GM19455 (cell line): Measurements from ENCODE around the gene TSEN2.
"Not testable (repeated sequence)": the region's sequence is repeated elsewhere in the genome, so short reads cannot be mapped to it uniquely, and the experiment has no call there.

Experiments
- ATAC-seq: cut with Tn5 transposase; IDR thresholded peaks from one replicate; pipeline ENCODE4 v1.9.1; 2021; ENCODE audit not compliant: unreplicated experiment

The TSEN2 gene

DNA sequence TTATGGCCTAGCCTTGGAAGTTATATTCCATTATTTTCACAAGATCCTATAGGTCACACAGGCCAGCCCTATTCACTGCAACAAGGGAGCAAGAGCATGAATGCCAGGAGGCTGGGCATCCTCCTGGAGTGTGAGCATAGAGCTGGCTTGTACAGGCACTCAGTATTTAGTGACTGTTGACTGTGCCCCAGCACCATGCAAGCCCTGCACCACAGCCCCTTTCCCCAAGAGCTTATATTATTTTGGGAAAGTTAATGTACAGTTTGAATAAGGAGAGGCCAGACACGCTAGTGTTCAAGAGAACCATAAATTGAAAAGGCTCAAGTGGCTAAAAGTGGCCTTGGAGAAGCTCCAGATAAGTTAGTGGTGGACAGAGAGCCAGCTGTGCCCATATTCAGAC lies 32.3 kb upstream of the TSEN2 start:
- no peak for ATAC-seq

GRCh38 chr3:12452361-12453330 lies 31.6 kb upstream of the TSEN2 start:
- no peak for ATAC-seq

DNA sequence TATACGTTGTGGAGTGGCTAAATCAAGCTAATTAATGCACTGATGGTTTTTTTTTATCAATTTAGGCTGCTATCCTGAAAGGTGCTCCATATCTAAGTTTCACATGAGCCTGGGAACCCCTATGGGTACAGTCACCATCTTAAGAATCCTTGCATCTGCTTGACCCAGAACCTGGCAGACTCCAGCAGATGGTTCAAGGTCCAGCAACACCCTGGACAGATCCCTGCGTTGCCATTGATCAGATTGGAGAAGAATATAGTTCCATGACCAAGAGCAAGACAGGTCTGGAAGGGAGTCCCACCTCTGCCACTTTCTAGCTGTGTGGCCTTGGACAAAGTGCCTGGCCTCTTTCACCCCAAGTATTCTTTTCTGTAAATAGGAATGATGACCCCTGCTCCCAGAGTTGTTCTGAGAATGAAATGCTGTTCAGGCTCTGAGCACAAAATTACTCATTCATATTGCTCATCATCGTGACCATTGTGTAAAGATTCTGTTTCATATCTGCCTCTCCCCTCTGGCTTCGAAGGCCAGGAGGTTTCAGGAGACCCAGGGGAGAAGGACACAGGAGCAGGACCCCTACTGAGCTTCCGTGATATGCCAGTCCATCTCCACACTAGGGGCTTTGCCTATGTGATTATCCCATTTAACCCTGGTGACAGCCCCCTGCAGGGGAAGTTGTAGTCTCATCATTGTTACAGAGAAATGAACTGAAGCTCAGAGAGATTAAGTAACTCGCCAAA lies 30.0 kb upstream of the TSEN2 start:
- no peak for ATAC-seq

DNA sequence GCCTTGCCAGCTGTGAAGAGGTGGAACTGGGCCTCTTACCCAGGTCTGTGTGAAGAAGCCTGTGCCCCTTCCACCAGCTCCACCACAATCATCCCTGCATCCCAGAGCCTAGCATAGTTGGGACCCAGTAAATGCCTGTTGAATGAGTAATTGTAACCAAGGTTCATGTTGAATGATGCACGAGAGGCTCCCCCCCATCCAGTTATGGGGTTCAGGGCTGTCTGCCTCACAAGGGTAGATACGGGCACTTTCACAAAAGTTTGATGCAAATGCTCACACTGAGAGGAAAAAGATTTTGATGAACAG lies 29.5 kb upstream of the TSEN2 start:
- ATAC-seq, result no peak

- no peak for ATAC-seq
Observed at GRCh38 chr3:12455740-12456139, 28.5 kb upstream of the TSEN2 start.

DNA sequence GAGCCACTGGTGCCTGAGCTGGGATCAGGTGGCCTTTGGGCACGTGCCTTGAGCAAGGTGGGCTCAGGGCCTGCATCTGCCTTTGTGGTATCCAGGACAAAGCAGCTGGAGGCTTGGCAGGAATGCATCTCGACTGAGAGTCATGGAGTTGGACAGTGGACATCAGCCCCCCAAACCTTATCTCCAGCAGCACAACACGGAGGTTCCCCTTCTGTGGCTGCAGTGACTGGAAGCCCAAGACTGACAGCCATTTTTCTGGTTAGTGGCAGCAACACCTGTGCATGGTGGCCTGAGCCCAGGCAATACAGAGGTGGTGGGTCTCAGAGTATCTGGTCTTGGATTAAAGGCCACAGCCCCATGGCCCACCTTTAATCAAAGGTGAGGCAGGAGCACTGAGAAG lies 27.8 kb upstream of the TSEN2 start:
- no peak for ATAC-seq

- ATAC-seq, result not testable (repeated sequence)
Observed at GRCh38 chr3:12457380-12457779, 26.9 kb upstream of the TSEN2 start.

- no peak for ATAC-seq
Observed at GRCh38 chr3:12458901-12459300, 25.4 kb upstream of the TSEN2 start.

GRCh38 chr3:12460127-12460526 lies 24.2 kb upstream of the TSEN2 start:
- no peak for ATAC-seq

- ATAC-seq, result no peak
Observed at GRCh38 chr3:12461097-12461649, 23.1 kb upstream of the TSEN2 start.

DNA sequence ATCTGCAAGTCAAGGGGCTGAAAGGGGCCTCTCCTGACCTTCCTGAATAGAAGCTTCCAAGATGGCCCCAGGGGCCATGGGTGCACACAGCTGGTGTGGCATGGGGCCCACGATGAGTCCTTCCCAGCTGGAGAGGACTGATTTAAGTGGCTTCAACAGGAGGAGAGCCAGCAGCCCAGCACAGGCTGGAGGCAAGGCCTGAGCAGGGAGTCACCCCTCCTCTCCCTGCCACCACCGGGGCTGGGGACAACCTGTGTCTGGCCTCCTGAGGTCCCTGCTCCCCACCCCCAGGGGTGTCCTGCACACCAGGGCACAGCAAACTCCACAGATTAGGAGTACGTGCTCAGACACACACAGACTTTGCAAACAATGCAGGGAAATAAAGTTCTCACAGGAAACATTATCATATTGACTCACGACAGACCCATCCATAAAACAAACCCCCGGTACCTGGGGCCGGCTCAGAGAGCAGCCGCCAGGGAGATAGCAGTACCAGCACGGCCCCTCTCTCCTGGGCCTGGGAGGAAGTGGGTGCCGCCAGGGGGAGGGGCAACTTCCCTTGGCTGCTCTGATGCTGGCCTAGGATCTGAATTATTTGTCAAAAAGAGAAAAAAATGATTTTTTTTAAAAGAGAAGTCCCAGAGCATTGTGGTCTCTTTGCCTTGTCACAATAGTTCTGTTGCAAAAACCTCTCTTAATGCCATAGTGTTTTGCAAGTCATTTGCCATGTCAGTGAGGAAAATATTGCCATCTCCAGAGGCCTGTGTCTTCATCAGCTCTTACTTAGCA lies 21.9 kb upstream of the TSEN2 start:
- no peak for ATAC-seq

GRCh38 chr3:12463686-12464085 lies 20.6 kb upstream of the TSEN2 start:
- no peak for ATAC-seq

DNA sequence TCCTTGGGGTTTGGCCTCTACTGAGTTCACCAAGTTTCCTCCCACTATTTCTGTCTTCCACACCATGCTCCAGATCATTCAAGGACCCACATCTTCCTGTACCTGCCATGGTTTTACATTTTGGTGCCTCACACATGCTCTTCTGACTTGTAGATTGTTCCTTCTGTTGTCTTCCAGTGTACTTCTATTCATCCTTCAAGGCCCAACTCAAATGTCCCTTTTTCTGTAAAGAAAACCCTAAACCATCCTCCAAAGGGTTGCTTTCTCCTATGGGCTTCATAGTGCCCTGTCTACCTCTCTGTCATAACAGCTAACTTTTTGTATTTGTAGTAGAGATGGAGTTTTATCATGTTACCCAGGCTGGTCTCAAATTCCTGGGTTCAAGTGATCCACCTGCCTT lies 20.1 kb upstream of the TSEN2 start:
- ATAC-seq, result no peak

DNA sequence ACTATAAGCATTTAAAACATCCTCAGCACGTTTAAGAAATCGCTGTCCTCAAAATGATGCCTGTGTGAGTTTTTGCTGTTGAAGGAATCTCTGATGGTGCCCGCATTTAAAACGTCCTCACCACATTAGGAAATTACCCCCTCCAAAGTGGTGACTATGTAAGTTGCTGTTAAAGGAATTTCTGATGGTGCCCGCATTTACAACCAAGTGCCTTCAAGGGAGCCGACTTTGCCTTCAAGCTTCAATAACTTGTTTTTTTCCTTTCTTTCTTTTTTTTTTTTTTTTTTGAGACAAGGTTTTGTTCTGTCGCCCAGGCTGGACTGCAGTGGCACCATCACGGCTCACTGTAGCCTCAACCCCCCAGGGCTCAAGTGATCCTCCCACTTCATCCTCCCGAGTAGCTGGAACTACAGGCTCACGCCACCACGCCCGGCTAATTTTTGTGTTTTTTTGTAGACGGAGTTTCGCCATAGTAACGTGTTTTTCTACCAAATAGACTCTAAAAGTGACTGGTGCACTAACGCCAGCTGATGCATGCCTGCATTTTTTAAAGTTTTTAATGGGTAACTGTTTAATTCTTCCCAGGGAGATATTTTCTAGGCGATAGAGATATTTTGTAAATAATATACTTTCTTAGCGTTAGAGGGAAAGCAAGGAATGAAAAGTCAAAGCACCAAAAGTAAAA lies 19.0 kb upstream of the TSEN2 start:
- ATAC-seq, result no peak

GRCh38 chr3:12465836-12466225 lies 18.4 kb upstream of the TSEN2 start:
- no peak for ATAC-seq

DNA sequence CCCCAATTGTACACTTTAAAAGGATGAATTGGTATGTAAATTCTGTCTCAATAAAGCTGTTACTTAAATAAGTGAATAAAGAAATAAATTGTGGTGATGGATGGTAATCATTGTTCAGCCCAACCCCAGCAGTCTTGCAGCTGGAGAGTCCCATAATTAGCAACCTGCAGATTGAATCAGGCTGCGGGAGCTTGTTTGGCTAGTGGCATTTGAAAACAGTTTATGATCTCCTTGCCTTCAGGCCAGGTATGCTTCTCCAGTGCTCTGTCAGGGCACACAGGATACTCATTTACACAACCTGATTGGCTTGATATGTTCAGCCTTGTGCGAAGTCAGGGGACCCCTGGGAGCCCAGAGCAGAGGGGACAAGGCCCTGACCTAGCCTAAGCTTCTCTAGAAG lies 16.5 kb upstream of the TSEN2 start:
- ATAC-seq, result no peak

DNA sequence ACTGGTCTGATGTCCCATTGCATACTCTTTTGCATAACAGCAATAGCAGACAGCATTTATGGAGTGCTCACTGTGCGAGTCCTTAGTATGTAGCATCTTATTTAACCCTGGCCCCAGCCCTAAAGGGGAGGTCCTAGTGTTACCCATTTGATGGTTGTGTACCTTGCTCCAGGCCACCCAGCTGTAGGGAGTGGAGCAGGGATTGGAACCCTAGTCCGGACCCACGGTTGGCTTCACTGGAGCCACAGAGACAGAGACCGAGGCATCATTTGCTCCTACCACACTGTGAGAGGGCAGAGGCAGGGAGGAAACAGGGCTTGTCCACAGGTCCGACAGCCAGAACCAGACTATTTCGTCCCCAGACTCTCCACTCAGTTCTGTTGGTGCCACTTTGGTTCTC lies 16.0 kb upstream of the TSEN2 start:
- ATAC-seq, result no peak

GRCh38 chr3:12468757-12469156 lies 15.5 kb upstream of the TSEN2 start:
- no peak for ATAC-seq

DNA sequence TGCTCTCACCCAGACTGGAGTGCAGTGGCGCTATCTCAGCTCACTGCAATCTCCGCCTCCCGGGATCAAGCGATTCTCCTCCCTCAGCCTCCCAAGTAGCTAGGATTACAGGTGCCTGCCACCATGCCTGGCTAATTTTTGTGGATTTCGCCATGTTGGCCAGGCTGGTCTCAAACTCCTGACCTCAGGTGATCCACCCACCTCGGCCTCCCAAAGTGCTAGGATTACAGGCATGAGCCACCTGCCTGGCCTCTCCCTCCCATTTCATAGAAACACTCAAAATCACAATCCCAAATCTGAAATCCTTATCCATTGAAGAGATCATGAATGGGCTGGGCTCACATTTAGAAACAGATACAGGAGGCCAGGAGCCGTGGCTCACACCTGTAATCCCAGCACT lies 15.1 kb upstream of the TSEN2 start:
- not testable (repeated sequence) for ATAC-seq

- ATAC-seq, result no peak
Observed at GRCh38 chr3:12470111-12470510, 14.2 kb upstream of the TSEN2 start.

DNA sequence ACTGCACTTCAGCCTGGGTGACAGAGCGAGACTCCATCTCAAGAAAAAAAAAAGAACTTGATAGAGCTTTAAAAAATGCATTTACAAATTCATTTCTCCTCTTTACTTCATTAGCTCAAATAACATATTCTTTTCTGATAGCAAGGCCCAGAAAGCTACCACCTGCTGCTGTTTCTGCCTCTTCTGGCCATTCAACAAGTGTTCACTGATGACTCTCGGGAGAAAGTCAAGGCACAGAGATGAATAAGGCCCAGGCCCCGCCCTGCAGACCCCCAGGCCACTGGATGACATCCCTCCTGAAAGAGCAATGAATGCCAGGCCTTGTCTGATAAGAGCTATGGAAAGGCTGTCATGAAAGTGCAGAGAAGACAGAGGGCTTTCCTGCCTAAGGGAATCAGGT lies 13.6 kb upstream of the TSEN2 start:
- ATAC-seq, result no peak
